Stimulated activated CD8-positive, alpha-beta memory T cell treated with anti-CD3 and anti-CD28 coated beads, Interleukin-12 subunit alpha, Interleukin-12 subunit beta, amount 100 ng/mL, for 24 hours (primary cell): ENCODE data around the gene PLCB4.

Experiments used
- DNase-seq: peaks from one replicate; pipeline ENCODE4 v3.0.0-alpha.2; 2020; ENCODE audit errors: extremely low read depth

Gene PLCB4

GRCh38 chr20:9220874-9221547, 152.1 kb downstream of the PLCB4 start:
- DNase-seq = no peak

- no peak for DNase-seq
These were observed 154.4 kb downstream of the PLCB4 start for GRCh38 chr20:9223296-9223695.

GRCh38 chr20:9225879-9226278, 157.0 kb downstream of the PLCB4 start:
- DNase-seq = no peak

- DNase-seq = no peak
These were observed 159.2 kb downstream of the PLCB4 start for GRCh38 chr20:9227896-9228615.

- DNase-seq = no peak
These were observed 160.0 kb downstream of the PLCB4 start for GRCh38 chr20:9228774-9229450.

GRCh38 chr20:9230406-9230805, 161.5 kb downstream of the PLCB4 start:
- no peak for DNase-seq

- no peak for DNase-seq
These were observed 164.9 kb downstream of the PLCB4 start for GRCh38 chr20:9233804-9234203.

- DNase-seq = no peak
These were observed 166.6 kb downstream of the PLCB4 start for GRCh38 chr20:9235518-9235917.

- no peak for DNase-seq
These were observed 167.6 kb downstream of the PLCB4 start for GRCh38 chr20:9236458-9236857.

GRCh38 chr20:9241232-9241692, 172.4 kb downstream of the PLCB4 start:
- no peak for DNase-seq

GRCh38 chr20:9241721-9242427, 173.0 kb downstream of the PLCB4 start:
- no peak for DNase-seq

- no peak for DNase-seq
These were observed 175.1 kb downstream of the PLCB4 start for GRCh38 chr20:9243986-9244385.

GRCh38 chr20:9244811-9245210, 175.9 kb downstream of the PLCB4 start:
- no peak for DNase-seq

GRCh38 chr20:9246731-9247130, 177.8 kb downstream of the PLCB4 start:
- DNase-seq = no peak

- no peak for DNase-seq
These were observed 181.6 kb downstream of the PLCB4 start for GRCh38 chr20:9250511-9250910.

GRCh38 chr20:9253006-9253539, 184.2 kb downstream of the PLCB4 start:
- no peak for DNase-seq

GRCh38 chr20:9255171-9255570, 186.3 kb downstream of the PLCB4 start:
- DNase-seq = no peak

GRCh38 chr20:9256393-9256792, 187.5 kb downstream of the PLCB4 start:
- no peak for DNase-seq

GRCh38 chr20:9258901-9259300, 190.0 kb downstream of the PLCB4 start:
- no peak for DNase-seq

GRCh38 chr20:9260027-9260426, 191.1 kb downstream of the PLCB4 start:
- DNase-seq = no peak

- DNase-seq = no peak
These were observed 192.9 kb downstream of the PLCB4 start for GRCh38 chr20:9261781-9262180.

- no peak for DNase-seq
These were observed 193.8 kb downstream of the PLCB4 start for GRCh38 chr20:9262653-9263194.
